IPS-15b (cell line): ENCODE results near the gene S100A3.

Source experiments
- H3K27me3 ChIP-seq: one replicate; pipeline ENCODE4 v1.6.1; 2013; ENCODE audit warnings: low read length; ENCODE audit not compliant: control insufficient read depth, insufficient read depth
- H3K36me3 ChIP-seq: one replicate; pipeline ENCODE4 v1.6.1; 2013; ENCODE audit warnings: low read length; ENCODE audit not compliant: control insufficient read depth, insufficient read depth
- H3K4me1 ChIP-seq: one replicate; pipeline ENCODE4 v1.6.1; 2013; ENCODE audit warnings: mild to moderate bottlenecking, low read length; ENCODE audit not compliant: control insufficient read depth, insufficient read depth
- H3K4me3 ChIP-seq: one replicate; pipeline ENCODE4 v1.5.1; 2013; ENCODE audit warnings: low read depth, low read length
- H3K9ac ChIP-seq: one replicate; pipeline ENCODE4 v1.6.1; 2013; ENCODE audit warnings: low read depth, mild to moderate bottlenecking, low read length
- H3K9me3 ChIP-seq: one replicate; pipeline ENCODE4 v1.6.1; 2013; ENCODE audit warnings: mild to moderate bottlenecking, low read length; ENCODE audit not compliant: control insufficient read depth, insufficient read depth

The S100A3 gene

GRCh38 chr1:153510984-153511410 is 38.1 kb downstream of the S100A3 start:
- Histone ChIP-seq H3K9me3 (no peaks in the 10 kb centered on the region), H3K9ac (no peak overlapping the region), H3K4me1 (no peaks in the 10 kb centered on the region), H3K4me3 (no peak overlapping the region), H3K27me3 (peaks cover 29% of the 10 kb centered on the region), H3K36me3 (no peaks in the 10 kb centered on the region)

- no peak overlapping the region for H3K4me3 ChIP-seq
- peaks cover 21% of the 10 kb centered on the region for H3K27me3 ChIP-seq
- H3K4me1 ChIP-seq: no peaks in the 10 kb centered on the region
- no peak overlapping the region for H3K9ac ChIP-seq
- H3K9me3 ChIP-seq: no peaks in the 10 kb centered on the region
- no peaks in the 10 kb centered on the region for H3K36me3 ChIP-seq
Measured at GRCh38 chr1:153509729-153510354, 39.2 kb downstream of the S100A3 start.

GRCh38 chr1:153509036-153509435 is 40.0 kb downstream of the S100A3 start:
- peaks cover 21% of the 10 kb centered on the region for H3K27me3 ChIP-seq
- H3K9ac ChIP-seq: no peak overlapping the region
- H3K36me3 ChIP-seq: no peaks in the 10 kb centered on the region
- H3K4me3 ChIP-seq: no peak overlapping the region
- H3K4me1 ChIP-seq: no peaks in the 10 kb centered on the region
- H3K9me3 ChIP-seq: no peaks in the 10 kb centered on the region

GRCh38 chr1:153507926-153508583 is 41.0 kb downstream of the S100A3 start:
- peaks cover 15% of the 10 kb centered on the region for H3K27me3 ChIP-seq
- H3K36me3 ChIP-seq: no peaks in the 10 kb centered on the region
- no peak overlapping the region for H3K4me3 ChIP-seq
- H3K4me1 ChIP-seq: no peaks in the 10 kb centered on the region
- no peaks in the 10 kb centered on the region for H3K9me3 ChIP-seq
- no peak overlapping the region for H3K9ac ChIP-seq

- Histone ChIP-seq H3K4me3 (no peak overlapping the region), H3K36me3 (no peaks in the 10 kb centered on the region), H3K4me1 (no peaks in the 10 kb centered on the region), H3K27me3 (peaks cover 7% of the 10 kb centered on the region), H3K9ac (no peak overlapping the region), H3K9me3 (no peaks in the 10 kb centered on the region)
Measured at GRCh38 chr1:153506831-153507413, 42.1 kb downstream of the S100A3 start.

- H3K4me3 ChIP-seq: no peak overlapping the region
- no peak overlapping the region for H3K9ac ChIP-seq
- H3K4me1 ChIP-seq: no peaks in the 10 kb centered on the region
- H3K27me3 ChIP-seq: peaks cover 2% of the 10 kb centered on the region
- H3K9me3 ChIP-seq: no peaks in the 10 kb centered on the region
- no peaks in the 10 kb centered on the region for H3K36me3 ChIP-seq
Measured at GRCh38 chr1:153506386-153506785, 42.7 kb downstream of the S100A3 start.

- Histone ChIP-seq H3K4me1 (no peaks in the 10 kb centered on the region), H3K4me3 (no peak overlapping the region), H3K9ac (no peak overlapping the region), H3K9me3 (no peaks in the 10 kb centered on the region), H3K36me3 (no peaks in the 10 kb centered on the region), H3K27me3 (no peaks in the 10 kb centered on the region)
Measured at GRCh38 chr1:153505576-153505975, 43.5 kb downstream of the S100A3 start.

GRCh38 chr1:153503766-153504165 is 45.3 kb downstream of the S100A3 start:
- Histone ChIP-seq H3K9ac (no peak overlapping the region), H3K27me3 (no peaks in the 10 kb centered on the region), H3K9me3 (no peaks in the 10 kb centered on the region), H3K4me1 (no peaks in the 10 kb centered on the region), H3K4me3 (no peak overlapping the region), H3K36me3 (no peaks in the 10 kb centered on the region)

- H3K4me1 ChIP-seq: peaks cover 7% of the 10 kb centered on the region
- H3K27me3 ChIP-seq: no peaks in the 10 kb centered on the region
- H3K36me3 ChIP-seq: no peaks in the 10 kb centered on the region
- no peaks in the 10 kb centered on the region for H3K9me3 ChIP-seq
- no peak overlapping the region for H3K4me3 ChIP-seq
- H3K9ac ChIP-seq: no peak overlapping the region
Measured at GRCh38 chr1:153498746-153499145, 50.3 kb downstream of the S100A3 start.
